Neural progenitor cell (in vitro differentiated cells): ENCODE results near the gene SLFNL1. TPM values are rescaled to one million over a fixed set of nuclear protein-coding genes. Genes with fewer than 3 reads are reported as not detected.
A peak's percentile ranks its signal among the peaks of the same experiment; 100 is the strongest.

Experiments
- DNase-seq: peaks from one replicate; pipeline ENCODE4 v3.0.0-alpha.2; 2016; ENCODE audit warnings: low spot score
- H2AFZ ChIP-seq: fragments of 200-600 bp; sonication (generic); replicated peaks from 2 replicates; pipeline ENCODE4 v1.6.1; 2016; ENCODE audit warnings: antibody characterized with exemption
- H3F3A ChIP-seq: fragments of 200-600 bp; sonication (generic); 2 replicates; pipeline ENCODE4 v1.6.1; 2016; ENCODE audit warnings: antibody characterized with exemption, low read depth
- H3K27ac ChIP-seq: fragments of 200-600 bp; sonication (generic); 2 replicates; pipeline ENCODE4 v1.5.1; 2016; ENCODE audit warnings: mild to moderate bottlenecking
- H3K27me3 ChIP-seq: fragments of 200-600 bp; sonication (generic); 2 replicates; pipeline ENCODE4 v1.6.1; 2016; ENCODE audit warnings: mild to moderate bottlenecking, moderate library complexity
- H3K36me3 ChIP-seq: fragments of 200-600 bp; sonication (generic); 2 replicates; pipeline ENCODE4 v1.5.1; 2016
- H3K4me1 ChIP-seq: fragments of 200-600 bp; sonication (generic); 2 replicates; pipeline ENCODE4 v1.6.1; 2016; ENCODE audit warnings: mixed run types
- H3K4me2 ChIP-seq: fragments of 200-600 bp; sonication (generic); 2 replicates; pipeline ENCODE4 v1.6.1; 2016
- H3K4me3 ChIP-seq: fragments of 200-600 bp; sonication (generic); 2 replicates; pipeline ENCODE4 v1.5.1; 2016
- H3K79me2 ChIP-seq: fragments of 200-600 bp; sonication (generic); 2 replicates; pipeline ENCODE4 v1.6.1; 2016; ENCODE audit warnings: low read depth
- H3K9ac ChIP-seq: fragments of 200-600 bp; sonication (generic); 2 replicates; pipeline ENCODE4 v1.6.1; 2016
- H3K9me3 ChIP-seq: fragments of 200-600 bp; sonication (generic); 2 replicates; pipeline ENCODE4 v1.5.1; 2016; ENCODE audit warnings: low read depth
- H4K20me1 ChIP-seq: fragments of 200-600 bp; sonication (generic); 2 replicates; pipeline ENCODE4 v1.6.1; 2016; ENCODE audit warnings: low read depth
- H3K27ac Mint-ChIP-seq: 3 replicates; pipeline ENCODE4 v1.8.0; 2021; ENCODE audit warnings: mixed read lengths
- H3K27me3 Mint-ChIP-seq: 2 replicates; pipeline ENCODE4 v1.8.0; 2022; ENCODE audit warnings: low read depth, mild to moderate bottlenecking, inconsistent platforms, moderate library complexity, mixed read lengths; ENCODE audit not compliant: insufficient read depth
- H3K36me3 Mint-ChIP-seq: 3 replicates; pipeline ENCODE4 v1.8.0; 2021; ENCODE audit warnings: mixed read lengths
- H3K4me1 Mint-ChIP-seq: 3 replicates; pipeline ENCODE4 v1.8.0; 2021; ENCODE audit warnings: mixed read lengths
- H3K4me3 Mint-ChIP-seq: 3 replicates; pipeline ENCODE4 v1.8.0; 2021; ENCODE audit warnings: mild to moderate bottlenecking, moderate library complexity, mixed read lengths
- H3K9me3 Mint-ChIP-seq: 3 replicates; pipeline ENCODE4 v1.8.0; 2020; ENCODE audit warnings: mixed read lengths
- EZH2 ChIP-seq: fragments of 200-600 bp; sonication (generic); IDR thresholded peaks from 2 replicates; pipeline ENCODE4 v1.6.1; 2017; ENCODE audit warnings: antibody characterized with exemption, mild to moderate bottlenecking, moderate library complexity
- EZH2phosphoT487 ChIP-seq: fragments of 200-600 bp; sonication (generic); IDR thresholded peaks from 2 replicates; pipeline ENCODE4 v1.6.1; 2017; ENCODE audit warnings: antibody characterized with exemption
- total RNA-seq: library from RNA; depleted of rRNA; stranded (reverse); fragments of >200 nt; gene quantifications from 2 replicates; pipeline ENCODE4 v1.2.3, GENCODE V29; 2015; ENCODE audit warnings: low replicate concordance
- TF ChIP-seq, protein P1 (sequence below): fragments of 200-600 bp; sonication (generic); IDR thresholded peaks from 2 replicates; pipeline ENCODE4 v1.5.1; 2017; ENCODE audit warnings: antibody characterized with exemption, mild to moderate bottlenecking

Gene SLFNL1
- total RNA-seq, 1 donor from 2014 or later: not detected

DNA sequence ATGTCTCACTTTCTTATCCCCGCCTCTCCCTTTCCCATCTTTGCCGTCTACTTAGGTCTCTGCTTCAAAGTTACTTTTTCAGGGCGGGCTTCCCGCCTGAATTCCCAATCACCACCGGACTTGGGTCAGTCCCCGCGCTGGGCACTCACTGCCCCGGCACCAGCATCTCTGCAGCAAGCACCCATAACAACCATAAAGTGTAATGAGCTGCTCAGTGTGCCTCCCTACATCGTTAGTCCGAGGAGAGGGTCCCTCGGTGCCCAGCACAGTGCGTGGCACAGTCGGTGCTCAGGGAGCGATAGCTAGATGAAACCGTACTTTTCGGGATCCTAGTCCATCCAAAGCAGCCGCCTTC lies 42.7 kb downstream of the SLFNL1 start:
- peaks cover 3% of the 10 kb centered on the region for H3K27me3 Mint-ChIP-seq
- peaks cover 25% of the 10 kb centered on the region for H3K4me1 Mint-ChIP-seq
- H3K4me3 Mint-ChIP-seq: peak overlapping the region; percentile 88
- no peaks in the 10 kb centered on the region for H3K27me3 ChIP-seq
- H3K9ac ChIP-seq: no peak overlapping the region
- H4K20me1 ChIP-seq: peaks cover 36% of the 10 kb centered on the region
- H3K36me3 Mint-ChIP-seq: peaks cover 7% of the 10 kb centered on the region
- peak overlapping the region; percentile 58 for H3K4me3 ChIP-seq
- H3K4me2 ChIP-seq: peak overlapping the region; percentile 98
- no peak overlapping the region for H3K27ac ChIP-seq
- peak overlapping the region; percentile 85 for H2AFZ ChIP-seq
- peaks cover 16% of the 10 kb centered on the region for H3K4me1 ChIP-seq
- no peak for TF ChIP-seq EZH2
- no peaks in the 10 kb centered on the region for H3K9me3 Mint-ChIP-seq
- peak; percentile 25 for DNase-seq
- no peaks in the 10 kb centered on the region for H3K9me3 ChIP-seq
- peaks cover 13% of the 10 kb centered on the region for H3F3A ChIP-seq
- H3K27ac Mint-ChIP-seq: no peak overlapping the region
- peaks cover 40% of the 10 kb centered on the region for H3K79me2 ChIP-seq
- H3K36me3 ChIP-seq: peaks cover 6% of the 10 kb centered on the region

DNA sequence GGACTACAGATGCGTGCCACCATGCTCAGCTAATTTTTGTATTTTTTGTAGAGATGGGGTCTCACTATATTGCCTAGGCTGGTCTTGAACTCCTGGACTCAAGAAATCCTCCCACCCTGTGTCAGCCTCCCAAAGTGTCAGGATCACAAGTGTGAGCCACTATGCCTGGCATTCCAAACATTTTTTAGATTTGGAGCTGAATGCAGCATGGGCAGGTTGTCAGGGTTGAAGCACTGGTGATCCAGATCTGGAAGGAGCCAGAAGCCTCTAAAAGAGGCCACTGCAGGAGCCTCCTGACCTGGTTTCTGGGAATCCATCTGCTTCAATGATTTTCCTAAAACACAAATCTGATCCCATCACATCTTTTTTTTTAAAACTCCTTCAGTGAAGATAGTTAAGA lies 43.8 kb downstream of the SLFNL1 start:
- Histone ChIP-seq H3K4me2 (no peak overlapping the region), H3K9me3 (no peaks in the 10 kb centered on the region), H3K36me3 (no peaks in the 10 kb centered on the region), H4K20me1 (peaks cover 26% of the 10 kb centered on the region), H3K27me3 (no peaks in the 10 kb centered on the region), H2AFZ (no peak overlapping the region), H3K79me2 (peaks cover 28% of the 10 kb centered on the region), H3F3A (peaks cover 13% of the 10 kb centered on the region), H3K27ac (no peak overlapping the region), H3K4me3 (no peak overlapping the region), H3K9ac (no peak overlapping the region), H3K4me1 (peaks cover 16% of the 10 kb centered on the region)
- peak overlapping the region; percentile 44 for H3K4me3 Mint-ChIP-seq
- peaks cover 22% of the 10 kb centered on the region for H3K4me1 Mint-ChIP-seq
- no peaks in the 10 kb centered on the region for H3K9me3 Mint-ChIP-seq
- TF ChIP-seq, protein P1, sequence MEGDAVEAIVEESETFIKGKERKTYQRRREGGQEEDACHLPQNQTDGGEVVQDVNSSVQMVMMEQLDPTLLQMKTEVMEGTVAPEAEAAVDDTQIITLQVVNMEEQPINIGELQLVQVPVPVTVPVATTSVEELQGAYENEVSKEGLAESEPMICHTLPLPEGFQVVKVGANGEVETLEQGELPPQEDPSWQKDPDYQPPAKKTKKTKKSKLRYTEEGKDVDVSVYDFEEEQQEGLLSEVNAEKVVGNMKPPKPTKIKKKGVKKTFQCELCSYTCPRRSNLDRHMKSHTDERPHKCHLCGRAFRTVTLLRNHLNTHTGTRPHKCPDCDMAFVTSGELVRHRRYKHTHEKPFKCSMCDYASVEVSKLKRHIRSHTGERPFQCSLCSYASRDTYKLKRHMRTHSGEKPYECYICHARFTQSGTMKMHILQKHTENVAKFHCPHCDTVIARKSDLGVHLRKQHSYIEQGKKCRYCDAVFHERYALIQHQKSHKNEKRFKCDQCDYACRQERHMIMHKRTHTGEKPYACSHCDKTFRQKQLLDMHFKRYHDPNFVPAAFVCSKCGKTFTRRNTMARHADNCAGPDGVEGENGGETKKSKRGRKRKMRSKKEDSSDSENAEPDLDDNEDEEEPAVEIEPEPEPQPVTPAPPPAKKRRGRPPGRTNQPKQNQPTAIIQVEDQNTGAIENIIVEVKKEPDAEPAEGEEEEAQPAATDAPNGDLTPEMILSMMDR: no peak
- no peak for TF ChIP-seq EZH2phosphoT487
- H3K36me3 Mint-ChIP-seq: peaks cover 2% of the 10 kb centered on the region
- H3K27me3 Mint-ChIP-seq: peaks cover 3% of the 10 kb centered on the region
- DNase-seq: peak; percentile 10
- H3K27ac Mint-ChIP-seq: no peak overlapping the region

DNA sequence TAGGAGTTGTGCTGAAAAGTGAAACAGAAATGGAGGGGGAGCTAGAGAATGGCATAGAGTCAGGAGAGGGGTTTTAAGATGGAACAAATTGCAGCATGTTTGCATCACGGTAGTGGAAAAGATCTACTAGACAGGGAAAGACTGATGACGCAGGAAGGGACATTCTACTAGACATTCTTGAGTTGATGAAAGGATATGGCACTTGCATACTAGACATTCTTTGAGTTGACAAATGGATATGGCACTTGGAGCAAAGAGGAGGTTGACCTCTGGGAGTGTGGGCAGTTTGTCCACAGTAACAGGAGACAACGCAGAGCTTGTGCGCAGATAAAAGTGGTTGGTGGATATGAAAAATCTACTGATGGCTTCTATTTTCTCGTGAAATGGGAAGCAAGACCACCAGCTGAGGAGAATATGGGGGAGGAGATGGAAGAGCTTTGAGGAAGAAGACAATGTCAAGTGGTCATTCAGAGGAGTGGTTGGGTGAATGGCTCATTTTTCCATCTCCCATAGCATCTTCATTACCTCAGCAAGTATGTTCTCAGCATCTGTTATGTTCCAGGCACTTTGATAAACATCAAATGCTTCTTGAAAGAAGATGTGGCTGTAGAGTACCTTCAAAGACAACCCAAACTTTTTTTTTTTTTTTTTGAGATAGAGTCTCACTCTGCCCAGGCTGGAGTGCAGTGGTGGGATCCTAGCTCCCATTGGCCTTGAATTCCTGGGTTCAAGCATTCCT lies 44.4 kb downstream of the SLFNL1 start:
- DNase-seq: no peak
- Histone ChIP-seq H3K27ac (no peak overlapping the region), H3K27me3 (no peaks in the 10 kb centered on the region), H3K79me2 (peaks cover 22% of the 10 kb centered on the region), H3F3A (peaks cover 13% of the 10 kb centered on the region), H3K4me1 (peaks cover 16% of the 10 kb centered on the region), H3K9me3 (no peaks in the 10 kb centered on the region), H4K20me1 (peaks cover 20% of the 10 kb centered on the region), H3K9ac (no peak overlapping the region), H3K36me3 (no peaks in the 10 kb centered on the region), H3K4me2 (no peak overlapping the region), H3K4me3 (no peak overlapping the region), H2AFZ (no peak overlapping the region)
- Mint-ChIP-seq H3K36me3 (peaks cover 2% of the 10 kb centered on the region), H3K27ac (no peak overlapping the region), H3K4me3 (peak overlapping the region; percentile 4), H3K4me1 (peaks cover 18% of the 10 kb centered on the region), H3K27me3 (peaks cover 3% of the 10 kb centered on the region), H3K9me3 (no peaks in the 10 kb centered on the region)
- TF ChIP-seq, protein P1: no peak
- no peak for TF ChIP-seq EZH2phosphoT487
- TF ChIP-seq EZH2: no peak

- Histone ChIP-seq H2AFZ (no peak overlapping the region), H3K9me3 (no peaks in the 10 kb centered on the region), H3K27ac (no peak overlapping the region), H3K36me3 (no peaks in the 10 kb centered on the region), H3K4me1 (no peaks in the 10 kb centered on the region), H3K27me3 (no peaks in the 10 kb centered on the region), H3K4me2 (no peak overlapping the region), H3K79me2 (peaks cover under 1% of the 10 kb centered on the region), H4K20me1 (no peaks in the 10 kb centered on the region), H3F3A (peaks cover 13% of the 10 kb centered on the region), H3K9ac (no peak overlapping the region), H3K4me3 (no peak overlapping the region)
- H3K9me3 Mint-ChIP-seq: no peaks in the 10 kb centered on the region
- H3K27me3 Mint-ChIP-seq: peaks cover 3% of the 10 kb centered on the region
- TF ChIP-seq, protein P1: no peak
- TF ChIP-seq EZH2phosphoT487: no peak
- TF ChIP-seq EZH2: no peak
- no peak overlapping the region for H3K27ac Mint-ChIP-seq
- H3K4me1 Mint-ChIP-seq: peaks cover 3% of the 10 kb centered on the region
- H3K36me3 Mint-ChIP-seq: peaks cover 2% of the 10 kb centered on the region
- no peak for DNase-seq
- no peak overlapping the region for H3K4me3 Mint-ChIP-seq
These were observed 46.6 kb downstream of the SLFNL1 start for GRCh38 chr1:40974945-40975344.
